Measurements from ENCODE around the gene RPL10. TPM values are rescaled to one million over a fixed set of nuclear protein-coding genes. Genes with fewer than 3 reads are reported as not detected.

RPL10 gene
- total and polyA plus RNA-seq, 9 of the 15 experiments (the other 6 are each of a cell fraction or from before 2014, with no cell fraction given) = 3,774 to 7,600 (median 5,014) TPM

- TF ChIP-seq, protein P1, sequence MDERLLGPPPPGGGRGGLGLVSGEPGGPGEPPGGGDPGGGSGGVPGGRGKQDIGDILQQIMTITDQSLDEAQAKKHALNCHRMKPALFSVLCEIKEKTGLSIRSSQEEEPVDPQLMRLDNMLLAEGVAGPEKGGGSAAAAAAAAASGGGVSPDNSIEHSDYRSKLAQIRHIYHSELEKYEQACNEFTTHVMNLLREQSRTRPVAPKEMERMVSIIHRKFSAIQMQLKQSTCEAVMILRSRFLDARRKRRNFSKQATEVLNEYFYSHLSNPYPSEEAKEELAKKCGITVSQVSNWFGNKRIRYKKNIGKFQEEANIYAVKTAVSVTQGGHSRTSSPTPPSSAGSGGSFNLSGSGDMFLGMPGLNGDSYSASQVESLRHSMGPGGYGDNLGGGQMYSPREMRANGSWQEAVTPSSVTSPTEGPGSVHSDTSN (CRISPR knock-in tag; IDR thresholded peaks at IDR 0.05; ENCODE audit: low read depth) = no peak
- TF ChIP-seq, protein P1 (tag; conservative IDR thresholded peaks at IDR 0.05; ENCODE audit: low read depth) = no peak
- TF ChIP-seq, protein P2, sequence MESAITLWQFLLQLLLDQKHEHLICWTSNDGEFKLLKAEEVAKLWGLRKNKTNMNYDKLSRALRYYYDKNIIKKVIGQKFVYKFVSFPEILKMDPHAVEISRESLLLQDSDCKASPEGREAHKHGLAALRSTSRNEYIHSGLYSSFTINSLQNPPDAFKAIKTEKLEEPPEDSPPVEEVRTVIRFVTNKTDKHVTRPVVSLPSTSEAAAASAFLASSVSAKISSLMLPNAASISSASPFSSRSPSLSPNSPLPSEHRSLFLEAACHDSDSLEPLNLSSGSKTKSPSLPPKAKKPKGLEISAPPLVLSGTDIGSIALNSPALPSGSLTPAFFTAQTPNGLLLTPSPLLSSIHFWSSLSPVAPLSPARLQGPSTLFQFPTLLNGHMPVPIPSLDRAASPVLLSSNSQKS (CRISPR knock-in tag; IDR thresholded peaks at IDR 0.05) = no peak
- peak; percentile 31 for TF ChIP-seq TAF1 (IDR thresholded peaks at IDR 0.05; ENCODE audit: control insufficient read depth, extremely low read depth, insufficient read depth, low read length, severe bottlenecking)
- no peak for TF ChIP-seq RAD21 (CRISPR knock-in tag; conservative IDR thresholded peaks at IDR 0.05 in 1 of 2, IDR thresholded peaks at IDR 0.05 in 1 of 2)
- TF ChIP-seq, protein P3, sequence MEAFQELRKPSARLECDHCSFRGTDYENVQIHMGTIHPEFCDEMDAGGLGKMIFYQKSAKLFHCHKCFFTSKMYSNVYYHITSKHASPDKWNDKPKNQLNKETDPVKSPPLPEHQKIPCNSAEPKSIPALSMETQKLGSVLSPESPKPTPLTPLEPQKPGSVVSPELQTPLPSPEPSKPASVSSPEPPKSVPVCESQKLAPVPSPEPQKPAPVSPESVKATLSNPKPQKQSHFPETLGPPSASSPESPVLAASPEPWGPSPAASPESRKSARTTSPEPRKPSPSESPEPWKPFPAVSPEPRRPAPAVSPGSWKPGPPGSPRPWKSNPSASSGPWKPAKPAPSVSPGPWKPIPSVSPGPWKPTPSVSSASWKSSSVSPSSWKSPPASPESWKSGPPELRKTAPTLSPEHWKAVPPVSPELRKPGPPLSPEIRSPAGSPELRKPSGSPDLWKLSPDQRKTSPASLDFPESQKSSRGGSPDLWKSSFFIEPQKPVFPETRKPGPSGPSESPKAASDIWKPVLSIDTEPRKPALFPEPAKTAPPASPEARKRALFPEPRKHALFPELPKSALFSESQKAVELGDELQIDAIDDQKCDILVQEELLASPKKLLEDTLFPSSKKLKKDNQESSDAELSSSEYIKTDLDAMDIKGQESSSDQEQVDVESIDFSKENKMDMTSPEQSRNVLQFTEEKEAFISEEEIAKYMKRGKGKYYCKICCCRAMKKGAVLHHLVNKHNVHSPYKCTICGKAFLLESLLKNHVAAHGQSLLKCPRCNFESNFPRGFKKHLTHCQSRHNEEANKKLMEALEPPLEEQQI (IDR thresholded peaks at IDR 0.05) = no peak
- no peak for TF ChIP-seq ZNF184 (CRISPR knock-in tag; IDR thresholded peaks at IDR 0.05)
- TF ChIP-seq FOXJ2 (tag; IDR thresholded peaks at IDR 0.05) = no peak; the same call in 1 of the 2 replicates
- TF ChIP-seq POLR2AphosphoS5 (IDR thresholded peaks at IDR 0.05; ENCODE audit: control insufficient read depth, insufficient read depth, low read depth, low read length) = peak; percentile 65; the same call in 1 of the 2 replicates
- TF ChIP-seq ATF7 (IDR thresholded peaks at IDR 0.05) = peak; percentile 74
- no peak for TF ChIP-seq NFRKB (IDR thresholded peaks at IDR 0.05; ENCODE audit: low read depth)
- TF ChIP-seq ERF (CRISPR knock-in tag; IDR thresholded peaks at IDR 0.05) = 0 out of 2 replicates have a peak, but pooled peaks have one; percentile 18
- no peak for TF ChIP-seq ZNF41 (CRISPR knock-in tag; conservative IDR thresholded peaks at IDR 0.05)
- TF ChIP-seq RUNX1 (IDR thresholded peaks at IDR 0.05; ENCODE audit: low read depth) = no peak
- no peak for TF ChIP-seq TBL1XR1 (IDR thresholded peaks at IDR 0.05; ENCODE audit: low read length in 2 of 2)
- TF ChIP-seq, protein P4, sequence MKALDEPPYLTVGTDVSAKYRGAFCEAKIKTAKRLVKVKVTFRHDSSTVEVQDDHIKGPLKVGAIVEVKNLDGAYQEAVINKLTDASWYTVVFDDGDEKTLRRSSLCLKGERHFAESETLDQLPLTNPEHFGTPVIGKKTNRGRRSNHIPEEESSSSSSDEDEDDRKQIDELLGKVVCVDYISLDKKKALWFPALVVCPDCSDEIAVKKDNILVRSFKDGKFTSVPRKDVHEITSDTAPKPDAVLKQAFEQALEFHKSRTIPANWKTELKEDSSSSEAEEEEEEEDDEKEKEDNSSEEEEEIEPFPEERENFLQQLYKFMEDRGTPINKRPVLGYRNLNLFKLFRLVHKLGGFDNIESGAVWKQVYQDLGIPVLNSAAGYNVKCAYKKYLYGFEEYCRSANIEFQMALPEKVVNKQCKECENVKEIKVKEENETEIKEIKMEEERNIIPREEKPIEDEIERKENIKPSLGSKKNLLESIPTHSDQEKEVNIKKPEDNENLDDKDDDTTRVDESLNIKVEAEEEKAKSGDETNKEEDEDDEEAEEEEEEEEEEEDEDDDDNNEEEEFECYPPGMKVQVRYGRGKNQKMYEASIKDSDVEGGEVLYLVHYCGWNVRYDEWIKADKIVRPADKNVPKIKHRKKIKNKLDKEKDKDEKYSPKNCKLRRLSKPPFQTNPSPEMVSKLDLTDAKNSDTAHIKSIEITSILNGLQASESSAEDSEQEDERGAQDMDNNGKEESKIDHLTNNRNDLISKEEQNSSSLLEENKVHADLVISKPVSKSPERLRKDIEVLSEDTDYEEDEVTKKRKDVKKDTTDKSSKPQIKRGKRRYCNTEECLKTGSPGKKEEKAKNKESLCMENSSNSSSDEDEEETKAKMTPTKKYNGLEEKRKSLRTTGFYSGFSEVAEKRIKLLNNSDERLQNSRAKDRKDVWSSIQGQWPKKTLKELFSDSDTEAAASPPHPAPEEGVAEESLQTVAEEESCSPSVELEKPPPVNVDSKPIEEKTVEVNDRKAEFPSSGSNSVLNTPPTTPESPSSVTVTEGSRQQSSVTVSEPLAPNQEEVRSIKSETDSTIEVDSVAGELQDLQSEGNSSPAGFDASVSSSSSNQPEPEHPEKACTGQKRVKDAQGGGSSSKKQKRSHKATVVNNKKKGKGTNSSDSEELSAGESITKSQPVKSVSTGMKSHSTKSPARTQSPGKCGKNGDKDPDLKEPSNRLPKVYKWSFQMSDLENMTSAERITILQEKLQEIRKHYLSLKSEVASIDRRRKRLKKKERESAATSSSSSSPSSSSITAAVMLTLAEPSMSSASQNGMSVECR (CRISPR knock-in tag; IDR thresholded peaks at IDR 0.05) = peak; percentile 46; the same call in 1 of the 2 replicates
Measured at GRCh38 chrX:154368630-154369448, 29.3 kb upstream of the RPL10 start (continued).

Measured in K562 (cell line).